HCT116 (cell line): Measurements from ENCODE around the gene KMT2B. TPM values are rescaled to one million over a fixed set of nuclear protein-coding genes. Genes with fewer than 3 reads are reported as not detected.
A peak's percentile ranks its signal among the peaks of the same experiment; 100 is the strongest.

ENCODE experiments used
- ATAC-seq: fragments of 200-7000 bp; cut with Tn5 transposase; 2 replicates; pipeline ENCODE4 v1.9.1; 2020; ENCODE audit warnings: mild to moderate bottlenecking, moderate library complexity
- BruUV-seq: library from RNA; stranded (reverse); fragments of 400-500 nt; replicated peaks from 2 replicates; lab custom pipeline; 2021; lab: Mats Ljungman, UMichigan
- CTCF ChIA-PET: fragments of 300-600 bp; sonication (Branson Sonifier 250); formaldehyde crosslinking; loops from one replicate; lab custom pipeline; 2021; ENCODE audit warnings: antibody characterized with exemption; lab: Charles Lee
- POLR2A ChIA-PET: fragments of 300-600, 350-600 bp; sonication (Branson Sonifier 250); formaldehyde crosslinking; loops from one replicate; lab custom pipeline; 2021; ENCODE audit warnings: antibody characterized with exemption; lab: Charles Lee
- RAD21 ChIA-PET, 2 experiments: fragments of 300-600 bp; sonication (Branson Sonifier 250); formaldehyde crosslinking; loops; one replicate each; lab custom pipeline; 2023; ENCODE audit warnings: low total read pairs in 2 of 2; ENCODE audit not compliant: uncharacterized antibody in 2 of 2, unreplicated experiment in 2 of 2, low non-redundant PET in 1 of 2; lab: Charles Lee
- DNase-seq: peaks from one replicate; pipeline ENCODE4 v3.0.0-alpha.2; 2010; ENCODE audit warnings: low read depth, low spot score
- H2AFZ ChIP-seq: fragments of 200-600 bp; shearing (Covaris generic), sonication (generic); 2 replicates; pipeline ENCODE4 v1.6.1; 2017; ENCODE audit warnings: low read depth, mixed run types, mixed read lengths, antibody characterized with exemption, low read length; ENCODE audit not compliant: poor library complexity, severe bottlenecking
- H3K27ac ChIP-seq: 2 replicates; pipeline ENCODE4 v1.5.1; 2012; ENCODE audit warnings: low read depth, low read length
- H3K27me3 ChIP-seq: fragments of 200-600 bp; sonication (generic); 2 replicates; pipeline ENCODE4 v1.6.1; 2016; ENCODE audit warnings: mixed run types, low read length, mixed read lengths; ENCODE audit not compliant: insufficient read depth
- H3K36me3 ChIP-seq, 2 experiments: fragments of 200-500 bp in 1 of 2; fragments of 200-600 bp in 1 of 2; sonication (Bioruptor generic) in 1 of 2; sonication (generic) in 1 of 2; 2 replicates each; pipeline versions ENCODE4 v1.5.1 to v1.6.1; 2014 to 2016; ENCODE audit warnings: low read length in 2 of 2, inconsistent platforms in 1 of 2, mixed read lengths in 1 of 2, mixed run types in 1 of 2; ENCODE audit not compliant: insufficient read depth in 2 of 2, control insufficient read depth in 1 of 2
- H3K4me1 ChIP-seq, 2 experiments: fragments of 200-600 bp in 1 of 2; sonication (generic) in 1 of 2; 2 replicates each; pipeline versions ENCODE4 v1.5.1 to v1.6.1; 2012 to 2017; ENCODE audit warnings: low read length in 2 of 2, inconsistent platforms in 1 of 2, mild to moderate bottlenecking in 1 of 2, mixed read lengths in 1 of 2, mixed run types in 1 of 2, moderate library complexity in 1 of 2; ENCODE audit not compliant: insufficient read depth in 2 of 2, control insufficient read depth in 1 of 2
- H3K4me2 ChIP-seq: fragments of 200-600 bp; sonication (generic); 2 replicates; pipeline ENCODE4 v1.6.1; 2017; ENCODE audit warnings: mixed run types, low read length, mixed read lengths
- H3K4me3 ChIP-seq, 2 experiments: fragments of 200-600 bp in 1 of 2; sonication (generic) in 1 of 2; replicated peaks in 1 of 2; 2 replicates each; pipeline ENCODE4 v1.5.1; 2011 to 2016; ENCODE audit warnings: low read length in 2 of 2, control low read depth in 1 of 2, low read depth in 1 of 2, mild to moderate bottlenecking in 1 of 2, mixed read lengths in 1 of 2, mixed run types in 1 of 2
- H3K79me2 ChIP-seq: fragments of 200-600 bp; sonication (generic); 2 replicates; pipeline ENCODE4 v1.6.1; 2017; ENCODE audit warnings: mild to moderate bottlenecking, mixed run types, low read length, moderate library complexity, mixed read lengths; ENCODE audit not compliant: insufficient read depth
- H3K9ac ChIP-seq: fragments of 200-600 bp; sonication (generic); 2 replicates; pipeline ENCODE4 v1.6.1; 2016; ENCODE audit warnings: low read length, mixed read lengths
- H3K9me2 ChIP-seq: fragments of 200-600 bp; sonication (generic), shearing (Covaris generic); 2 replicates; pipeline ENCODE4 v1.6.1; 2017; ENCODE audit warnings: mixed run types, mild to moderate bottlenecking, moderate library complexity; ENCODE audit not compliant: insufficient read depth
- H3K9me3 ChIP-seq, 2 experiments: fragments of 200-500 bp in 1 of 2; fragments of 200-600 bp in 1 of 2; sonication (Bioruptor generic) in 1 of 2; sonication (generic) in 1 of 2; 2 replicates each; pipeline ENCODE4 v1.6.1; 2014 to 2017; ENCODE audit warnings: low read length in 2 of 2, mixed read lengths in 2 of 2, inconsistent platforms in 1 of 2, low read depth in 1 of 2, mild to moderate bottlenecking in 1 of 2, mixed run types in 1 of 2, moderate library complexity in 1 of 2; ENCODE audit not compliant: control insufficient read depth in 1 of 2, insufficient read depth in 1 of 2
- H4K20me1 ChIP-seq: fragments of 200-600 bp; sonication (generic), shearing (Covaris generic); 2 replicates; pipeline ENCODE4 v1.6.1; 2017; ENCODE audit warnings: mixed run types, mild to moderate bottlenecking, moderate library complexity; ENCODE audit not compliant: insufficient read depth
- CEBPB ChIP-seq: IDR thresholded peaks from 2 replicates; pipeline ENCODE4 v1.6.1; 2012; ENCODE audit warnings: low read depth
- ELF1 ChIP-seq: IDR thresholded peaks from 2 replicates; pipeline ENCODE4 v1.6.1; 2012; ENCODE audit warnings: low read depth, borderline replicate concordance
- JUND ChIP-seq: IDR thresholded peaks from 2 replicates; pipeline ENCODE4 v1.6.1; 2012
- REST ChIP-seq: IDR thresholded peaks from 2 replicates; pipeline ENCODE4 v1.6.1; 2012; ENCODE audit warnings: low read depth
- ZFX ChIP-seq: fragments of 450-650 bp; IDR thresholded peaks from 2 replicates; pipeline ENCODE4 v1.6.1; 2017
- intact Hi-C: fragments of 100-400 bp; cut with micrococcal nuclease; formaldehyde crosslinking; loops from 2 replicates; pipeline ENCODE4 v1.10.0; 2022
- total RNA-seq: library from RNA; stranded (reverse); gene quantifications from one replicate; pipeline ENCODE4 v1.2.1, GENCODE V29; 2021; ENCODE audit not compliant: unreplicated experiment
- TF ChIP-seq, protein P1 (sequence below), 3 experiments: fragments of 200-600 bp in 1 of 3; sonication (generic) in 1 of 3; IDR thresholded peaks in 2 of 3; conservative IDR thresholded peaks in 1 of 3; 2 replicates each; pipeline ENCODE4 v1.5.1; 2012 to 2017; ENCODE audit warnings: low read depth in 2 of 3, low read length in 2 of 3, antibody characterized with exemption in 1 of 3, borderline replicate concordance in 1 of 3, control low read depth in 1 of 3, mild to moderate bottlenecking in 1 of 3, mixed read lengths in 1 of 3, mixed run types in 1 of 3, moderate library complexity in 1 of 3; ENCODE audit not compliant: insufficient read depth in 1 of 3

The KMT2B gene
- total RNA-seq, 1 experiment from 2014 or later: 29.9 TPM

GRCh38 chr19:35716801-35717664 is 770 bp upstream of the KMT2B start (continued):
- no peak for TF ChIP-seq REST

GRCh38 chr19:35718345-35719041 is 690 bp downstream of the KMT2B start:
- intact Hi-C loops: loop anchor here (10.0 kb wide), 1 partner anchor 364 kb away; the partner anchor contains the start of gene FFAR3

More at GRCh38 chr19:35718345-35719041, 690 bp downstream of the KMT2B start:
- Histone ChIP-seq H3K27ac (peak overlapping the region; percentile 85), H2AFZ (no peak overlapping the region), H3K4me3 (peak overlapping the region; percentile 86 to 89), H3K27me3 (no peaks in the 10 kb centered on the region), H3K9ac (peak overlapping the region; percentile 85), H3K4me2 (peak overlapping the region; percentile 86), H3K9me3 (no peaks in the 10 kb centered on the region), H4K20me1 (no peaks in the 10 kb centered on the region), H3K9me2 (no peaks in the 10 kb centered on the region), H3K36me3 (peaks cover 20 to 31% of the 10 kb centered on the region in 2 experiments; a peak in 3 of 4 replicates), H3K79me2 (peaks cover 40% of the 10 kb centered on the region), H3K4me1 (peaks cover 16 to 31% of the 10 kb centered on the region in 2 experiments)
- CTCF ChIA-PET: interaction anchor here (1.3 kb wide), 1 partner anchor 213 kb away, joined by 4 read pairs; no protein-coding TSS in a partner anchor
- RAD21 ChIA-PET: no interaction called here
- ATAC-seq (no peak), DNase-seq (no peak)
- TF ChIP-seq CEBPB: no peak
- peak; percentile 76; the same call in 1 of the 2 replicates for TF ChIP-seq ZFX
- no peak for TF ChIP-seq JUND
- TF ChIP-seq, protein P1, sequence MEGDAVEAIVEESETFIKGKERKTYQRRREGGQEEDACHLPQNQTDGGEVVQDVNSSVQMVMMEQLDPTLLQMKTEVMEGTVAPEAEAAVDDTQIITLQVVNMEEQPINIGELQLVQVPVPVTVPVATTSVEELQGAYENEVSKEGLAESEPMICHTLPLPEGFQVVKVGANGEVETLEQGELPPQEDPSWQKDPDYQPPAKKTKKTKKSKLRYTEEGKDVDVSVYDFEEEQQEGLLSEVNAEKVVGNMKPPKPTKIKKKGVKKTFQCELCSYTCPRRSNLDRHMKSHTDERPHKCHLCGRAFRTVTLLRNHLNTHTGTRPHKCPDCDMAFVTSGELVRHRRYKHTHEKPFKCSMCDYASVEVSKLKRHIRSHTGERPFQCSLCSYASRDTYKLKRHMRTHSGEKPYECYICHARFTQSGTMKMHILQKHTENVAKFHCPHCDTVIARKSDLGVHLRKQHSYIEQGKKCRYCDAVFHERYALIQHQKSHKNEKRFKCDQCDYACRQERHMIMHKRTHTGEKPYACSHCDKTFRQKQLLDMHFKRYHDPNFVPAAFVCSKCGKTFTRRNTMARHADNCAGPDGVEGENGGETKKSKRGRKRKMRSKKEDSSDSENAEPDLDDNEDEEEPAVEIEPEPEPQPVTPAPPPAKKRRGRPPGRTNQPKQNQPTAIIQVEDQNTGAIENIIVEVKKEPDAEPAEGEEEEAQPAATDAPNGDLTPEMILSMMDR (IDR thresholded peaks at IDR 0.05 in 2 of 3, conservative IDR thresholded peaks at IDR 0.05 in 1 of 3; ENCODE audit: borderline replicate concordance in 1 of 3, insufficient read depth in 1 of 3, low read depth in 2 of 3, low read length in 2 of 3): no peak
- no peak for TF ChIP-seq ELF1
- TSS peak; percentile 45 for BruUV-seq
- POLR2A ChIA-PET: interaction anchor here (0.8 kb wide), 1 partner anchor 22 kb away, joined by 3 read pairs; no protein-coding TSS in a partner anchor
